BJ (cell line): ENCODE data around the gene USP22. TPM values are rescaled to one million over a fixed set of nuclear protein-coding genes. Genes with fewer than 3 reads are reported as not detected.

Source experiments
- CTCF ChIA-PET: fragments of 350-600 bp; formaldehyde crosslinking; extraction: SDS; loops from one replicate; lab custom pipeline; 2021; ENCODE audit warnings: antibody characterized with exemption, inconsistent platforms; lab: Yijun Ruan, JAX
- POLR2A ChIA-PET: fragments of 300-600 bp; sonication (Branson Sonifier 250); formaldehyde crosslinking; extraction: SDS; loops from one replicate; lab custom pipeline; 2021; ENCODE audit warnings: antibody characterized with exemption; lab: Charles Lee
- DNase-seq: peaks from one replicate; pipeline ENCODE4 v3.0.0-alpha.2; 2011; ENCODE audit warnings: low read depth
- H3K27me3 ChIP-seq: 2 replicates; pipeline ENCODE4 v1.6.0; 2011; ENCODE audit warnings: low read length; ENCODE audit not compliant: control insufficient read depth, insufficient read depth
- H3K36me3 ChIP-seq: 2 replicates; pipeline ENCODE4 v1.5.1; 2011; ENCODE audit warnings: low read length; ENCODE audit not compliant: control insufficient read depth, insufficient read depth
- H3K4me3 ChIP-seq: 2 replicates; pipeline ENCODE4 v1.5.1; 2011; ENCODE audit warnings: low read depth, mild to moderate bottlenecking, control low read depth, low read length
- CTCF ChIP-seq: IDR thresholded peaks from 2 replicates; pipeline ENCODE4 v1.5.1; 2011; ENCODE audit warnings: low read depth, mild to moderate bottlenecking, control low read depth, inconsistent platforms, low read length, moderate library complexity; ENCODE audit not compliant: insufficient read depth
- polyA plus RNA-seq: library from polyadenylated mRNA; depleted of rRNA; stranded (reverse); fragments of >200 nt; gene quantifications from 2 replicates; pipeline ENCODE4 v1.2.3, GENCODE V29; 2011

The USP22 gene
- polyA plus RNA-seq, 1 experiment: 212 TPM

- Histone ChIP-seq H3K36me3 (peaks cover 52% of the 10 kb centered on the region), H3K4me3 (no peak overlapping the region), H3K27me3 (no peaks in the 10 kb centered on the region)
- DNase-seq: no peak
- no peak for TF ChIP-seq CTCF
- ChIA-PET CTCF (interaction anchor here (1.2 kb wide), 2 partner anchors 11 to 22 kb away, joined by 3 to 4 read pairs; no protein-coding TSS in a partner anchor), POLR2A (no interaction called here)
Observed at GRCh38 chr17:21017861-21018260, 24.9 kb downstream of the USP22 start.

DNA sequence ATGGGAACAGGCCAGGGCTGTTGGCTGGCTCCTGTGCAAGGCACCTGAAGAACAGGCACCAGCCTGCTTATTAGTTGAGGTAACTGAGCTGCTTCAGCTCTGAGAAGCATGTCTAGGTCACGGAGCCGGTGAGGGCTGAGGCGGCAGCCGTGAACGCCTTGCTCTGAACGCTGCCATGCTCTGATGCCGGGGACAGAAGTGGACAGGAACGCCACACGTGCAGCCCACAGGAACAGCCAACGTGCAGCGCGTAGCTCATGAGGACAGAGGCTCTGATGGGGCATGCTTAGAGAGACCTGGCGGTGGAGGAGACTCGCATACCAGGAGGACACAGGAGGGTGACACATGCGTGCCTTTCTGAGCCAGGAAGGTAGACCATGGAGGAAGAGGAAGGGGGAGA, 25.6 kb downstream of the USP22 start:
- H3K4me3 ChIP-seq: no peak overlapping the region
- ChIA-PET CTCF (interaction anchor here (0.6 to 1.5 kb wide), 4 partner anchors 11 to 35 kb away, joined by 3 to 4 read pairs (median 3); partner anchors contain the start of gene USP22), POLR2A (no interaction called here)
- no peak for DNase-seq
- no peaks in the 10 kb centered on the region for H3K27me3 ChIP-seq
- peaks cover 56% of the 10 kb centered on the region for H3K36me3 ChIP-seq
- no peak for TF ChIP-seq CTCF

DNA sequence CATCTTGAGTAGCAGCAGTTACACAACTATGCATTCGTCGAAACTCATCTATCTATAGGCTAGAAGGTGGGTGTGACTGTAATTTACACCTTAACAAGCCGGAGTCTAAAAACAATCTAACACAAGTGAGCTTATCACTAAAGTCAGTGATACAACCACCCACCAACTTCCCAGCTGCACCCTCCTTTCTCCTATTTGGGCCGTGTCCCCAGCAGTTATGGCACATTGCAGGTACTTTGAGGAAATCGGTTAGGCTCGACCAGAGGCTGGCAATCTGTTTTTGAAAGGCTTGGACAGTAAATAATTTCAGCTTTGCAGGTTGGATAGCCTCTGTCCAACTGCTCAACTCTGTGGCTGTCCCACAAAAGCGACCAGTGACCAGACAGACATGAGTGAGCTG, 26.0 kb downstream of the USP22 start:
- TF ChIP-seq CTCF: no peak
- no peaks in the 10 kb centered on the region for H3K27me3 ChIP-seq
- no peak for DNase-seq
- no peak overlapping the region for H3K4me3 ChIP-seq
- POLR2A ChIA-PET: no interaction called here
- CTCF ChIA-PET: interaction anchor here (0.6 to 1.5 kb wide), 4 partner anchors 10 to 35 kb away, joined by 3 to 4 read pairs (median 3); partner anchors contain the start of gene USP22
- H3K36me3 ChIP-seq: peaks cover 58% of the 10 kb centered on the region

DNA sequence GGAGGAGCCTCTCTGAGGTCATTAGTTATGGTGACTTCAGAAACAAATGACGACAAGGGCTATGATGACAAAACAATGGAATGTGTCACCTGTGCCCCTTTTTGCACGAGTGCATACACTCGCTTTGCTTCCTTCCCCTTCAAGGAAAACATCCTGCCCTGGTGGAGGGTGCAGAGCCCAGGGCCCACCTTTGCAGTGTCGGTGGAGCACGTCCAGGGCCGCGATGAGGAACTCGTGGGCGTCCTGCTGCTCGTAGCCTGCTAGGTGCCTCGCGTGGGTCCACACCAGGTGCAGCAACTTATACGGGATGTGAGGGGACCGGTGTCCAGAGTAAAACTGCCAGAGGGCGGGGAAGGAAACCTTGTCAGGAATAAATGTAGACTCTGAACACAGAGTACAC, 27.2 kb downstream of the USP22 start:
- ChIA-PET POLR2A (no interaction called here), CTCF (interaction anchor here (1.5 kb wide), 1 partner anchor 28 kb away, joined by 3 read pairs; the partner anchor contains the start of gene USP22)
- H3K4me3 ChIP-seq: no peak overlapping the region
- DNase-seq: no peak
- no peaks in the 10 kb centered on the region for H3K27me3 ChIP-seq
- H3K36me3 ChIP-seq: peaks cover 62% of the 10 kb centered on the region
- no peak for TF ChIP-seq CTCF

GRCh38 chr17:21014498-21014897, 28.3 kb downstream of the USP22 start:
- no peak overlapping the region for H3K4me3 ChIP-seq
- ChIA-PET POLR2A (no interaction called here), CTCF (no interaction called here)
- H3K36me3 ChIP-seq: peaks cover 62% of the 10 kb centered on the region
- no peaks in the 10 kb centered on the region for H3K27me3 ChIP-seq
- no peak for TF ChIP-seq CTCF
- no peak for DNase-seq
